Keratinocyte (primary cell): ENCODE measurements around the gene LRRC4C. TPM values are rescaled to one million over a fixed set of nuclear protein-coding genes. Genes with fewer than 3 reads are reported as not detected.

Source experiments
- DNase-seq: peaks from one replicate; pipeline ENCODE4 v3.0.0-alpha.2; 2011; ENCODE audit warnings: low read depth, missing footprints, low spot score
- FAIRE-seq: peaks from 2 replicates; lab custom pipeline; 2011; peaks lifted over from hg19 to GRCh38; lab: Jason Lieb, UNC
- H2AFZ ChIP-seq: 2 replicates; pipeline ENCODE4 v1.6.0; 2012; ENCODE audit warnings: low read length, control low read depth, inconsistent platforms; ENCODE audit not compliant: control insufficient read depth
- H3K27ac ChIP-seq: 2 replicates; pipeline ENCODE4 v1.5.1; 2011; ENCODE audit warnings: low read length; ENCODE audit not compliant: control insufficient read depth, insufficient read depth
- H3K27me3 ChIP-seq: 3 replicates; pipeline ENCODE4 v1.6.0; 2011; ENCODE audit warnings: low read length; ENCODE audit not compliant: control insufficient read depth, insufficient read depth; ENCODE audit errors: extremely low read depth
- H3K36me3 ChIP-seq, 2 experiments: 2 replicates in 1 of 2; 3 replicates in 1 of 2; pipeline ENCODE4 v1.5.1; 2011; ENCODE audit warnings: low read length in 2 of 2, mild to moderate bottlenecking in 1 of 2; ENCODE audit not compliant: control insufficient read depth in 2 of 2, insufficient read depth in 2 of 2; ENCODE audit errors: extremely low read depth in 1 of 2
- H3K4me1 ChIP-seq: 3 replicates; pipeline ENCODE4 v1.5.1; 2011; ENCODE audit warnings: low read length; ENCODE audit not compliant: control insufficient read depth, insufficient read depth; ENCODE audit errors: extremely low read depth
- H3K4me2 ChIP-seq: 3 replicates; pipeline ENCODE4 v1.6.0; 2011; ENCODE audit warnings: low read depth, low read length; ENCODE audit not compliant: control insufficient read depth, insufficient read depth; ENCODE audit errors: extremely low read depth
- H3K4me3 ChIP-seq, 3 experiments: fragments of 200-600 bp in 1 of 3; sonication (generic) in 1 of 3; 2 replicates in 2 of 3; 3 replicates in 1 of 3; pipeline ENCODE4 v1.5.1; 2011 to 2016; ENCODE audit warnings: low read length in 3 of 3, mild to moderate bottlenecking in 3 of 3, control low read depth in 2 of 3, inconsistent platforms in 1 of 3, low read depth in 1 of 3, mixed read lengths in 1 of 3, mixed run types in 1 of 3, moderate library complexity in 1 of 3; ENCODE audit not compliant: control insufficient read depth in 2 of 3, insufficient read depth in 2 of 3; ENCODE audit errors: extremely low read depth in 1 of 3
- H3K79me2 ChIP-seq: 2 replicates; pipeline ENCODE4 v1.6.0; 2012; ENCODE audit warnings: low read length; ENCODE audit not compliant: control insufficient read depth, insufficient read depth
- H3K9ac ChIP-seq: 3 replicates; pipeline ENCODE4 v1.6.0; 2011; ENCODE audit warnings: low read length; ENCODE audit not compliant: control insufficient read depth, insufficient read depth; ENCODE audit errors: extremely low read depth
- H3K9me1 ChIP-seq: 3 replicates; pipeline ENCODE4 v1.6.0; 2011; ENCODE audit warnings: low read length; ENCODE audit not compliant: control insufficient read depth, insufficient read depth; ENCODE audit errors: extremely low read depth
- H3K9me3 ChIP-seq: 2 replicates; pipeline ENCODE4 v1.5.1; 2012; ENCODE audit warnings: low read depth, low read length; ENCODE audit not compliant: control insufficient read depth
- H4K20me1 ChIP-seq: 3 replicates; pipeline ENCODE4 v1.6.0; 2011; ENCODE audit warnings: low read length; ENCODE audit not compliant: control insufficient read depth, insufficient read depth; ENCODE audit errors: extremely low read depth
- CTCF ChIP-seq, 3 experiments: IDR thresholded peaks in 1 of 3; conservative IDR thresholded peaks in 1 of 3; optimal IDR thresholded peaks in 1 of 3; 2 replicates in 2 of 3; 3 replicates in 1 of 3; pipeline versions ENCODE3 to v1.5.1; 2011; ENCODE audit warnings: low read length in 3 of 3, mild to moderate bottlenecking in 3 of 3, moderate library complexity in 2 of 3, control low read depth in 1 of 3, inconsistent platforms in 1 of 3; ENCODE audit not compliant: insufficient read depth in 2 of 3; ENCODE audit errors: extremely low read depth in 1 of 3
- EZH2 ChIP-seq: IDR thresholded peaks from one replicate; pipeline ENCODE4 v1.6.1; 2012; ENCODE audit warnings: inconsistent platforms, mild to moderate bottlenecking, low read length, moderate library complexity
- dilution Hi-C: fragments of 300-500 bp; cut with MboI; formaldehyde crosslinking; loops from one replicate; pipeline ENCODE4 v1.7.0; 2020; ENCODE audit warnings: low sequenced_read_pairs; ENCODE audit not compliant: extremely low pct_ligation_motif_present
- polyA plus RNA-seq, 5 experiments: library from polyadenylated mRNA; depleted of rRNA in 3 of 5; stranded (reverse) in 3 of 5; stranded (forward) in 1 of 5; unstranded in 1 of 5; fragments of >200 nt; gene quantifications; 1 replicate in 1 of 5; 2 replicates in 3 of 5; 3 replicates in 1 of 5; pipeline versions ENCODE4 v1.2.1 to v1.2.3, GENCODE V29; 2011 to 2012; ENCODE audit warnings: missing spikeins in 2 of 5, low read depth in 1 of 5, low replicate concordance in 1 of 5

Gene LRRC4C
- polyA plus RNA-seq, 1 donor (not counting 4 experiments of a cell fraction or from before 2014, with no cell fraction given): not detected

DNA sequence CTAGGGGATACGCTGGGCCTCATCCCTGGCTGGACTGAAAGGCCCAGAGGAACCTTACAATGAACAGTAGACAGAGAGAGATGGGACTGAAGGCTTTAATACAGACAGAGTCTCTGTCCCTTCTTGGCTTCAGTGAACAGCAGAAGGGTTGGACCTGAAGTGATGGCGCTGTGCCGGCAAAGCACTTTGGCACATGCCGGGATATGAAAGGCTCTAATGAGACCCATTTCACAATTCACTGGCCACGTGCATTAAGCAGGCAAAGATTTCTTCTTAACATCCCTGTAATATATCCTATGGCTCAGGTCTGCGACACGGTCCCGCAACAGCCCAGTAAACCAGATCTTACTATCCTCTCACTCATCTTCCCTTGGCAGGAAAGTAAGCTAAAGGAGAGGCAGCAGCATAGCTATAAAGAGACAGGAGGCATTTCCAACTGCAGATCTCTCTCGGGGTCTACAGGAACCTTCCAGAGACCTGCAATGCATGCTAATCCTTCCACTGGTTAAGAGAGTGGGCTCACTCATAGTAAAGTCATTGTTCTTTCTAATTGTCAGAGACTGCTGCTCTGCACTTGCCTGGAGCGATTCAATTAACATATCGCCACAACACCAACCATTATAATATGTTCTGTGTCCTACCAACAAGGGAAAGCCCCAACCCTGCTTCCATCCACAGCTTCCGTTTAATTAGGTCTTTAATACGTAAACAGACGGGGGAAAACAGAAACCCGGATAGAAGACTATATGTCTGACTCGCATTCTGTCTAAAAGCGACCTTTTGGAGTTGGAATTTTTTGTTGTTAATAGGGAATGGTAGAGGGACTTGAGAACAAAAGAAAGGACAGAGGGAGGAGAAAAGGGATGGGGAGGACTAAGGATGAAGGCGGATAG is 1179.0 kb downstream of the LRRC4C start:
- Histone ChIP-seq H3K4me2 (no peak overlapping the region), H3K9me1 (no peaks in the 10 kb centered on the region), H3K9me3 (no peaks in the 10 kb centered on the region), H3K9ac (no peak overlapping the region), H4K20me1 (no peaks in the 10 kb centered on the region), H3K27me3 (no peaks in the 10 kb centered on the region), H3K36me3 (no peaks in the 10 kb centered on the region), H3K4me3 (no peak overlapping the region), H3K27ac (no peak overlapping the region), H2AFZ (no peak overlapping the region), H3K79me2 (no peaks in the 10 kb centered on the region), H3K4me1 (no peaks in the 10 kb centered on the region)
- DNase-seq (no peak), FAIRE-seq (no peak)
- no peak for TF ChIP-seq EZH2
- TF ChIP-seq CTCF (optimal IDR thresholded peaks at IDR 0.05 in 1 of 3, IDR thresholded peaks at IDR 0.05 in 1 of 3, conservative IDR thresholded peaks at IDR 0.05 in 1 of 3; ENCODE audit: extremely low read depth in 1 of 3, insufficient read depth in 2 of 3, low read length in 3 of 3): no peak
- dilution Hi-C loops: no loop called here

DNA sequence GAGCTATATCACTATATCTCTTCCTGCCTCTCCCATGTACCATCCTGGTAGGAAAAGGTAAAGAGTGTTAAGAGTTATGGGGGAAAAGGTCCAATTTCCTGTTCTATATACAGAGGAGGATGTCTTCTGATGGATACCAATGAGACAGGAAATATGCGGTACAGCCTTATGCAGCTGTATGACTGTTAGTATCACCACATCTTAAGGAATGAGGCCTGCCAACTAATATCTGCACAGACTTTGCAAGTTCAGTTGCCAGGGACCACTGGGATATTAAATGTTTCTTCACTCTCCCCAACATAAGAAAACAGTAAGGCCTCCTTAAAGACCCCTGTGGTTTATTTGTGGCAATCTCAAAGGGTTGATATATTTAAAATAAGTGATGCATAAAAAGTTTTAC is 1182.5 kb downstream of the LRRC4C start:
- FAIRE-seq: no peak
- dilution Hi-C loops: no loop called here
- H3K9me1 ChIP-seq: no peaks in the 10 kb centered on the region

More for the DNA sequence above, 1182.5 kb downstream of the LRRC4C start:
- H3K9ac ChIP-seq: no peak overlapping the region
- no peaks in the 10 kb centered on the region for H3K4me1 ChIP-seq
- no peak for TF ChIP-seq EZH2
- no peaks in the 10 kb centered on the region for H3K9me3 ChIP-seq
- H4K20me1 ChIP-seq: no peaks in the 10 kb centered on the region
- no peak overlapping the region for H3K4me2 ChIP-seq
- H3K36me3 ChIP-seq: no peaks in the 10 kb centered on the region
- H3K4me3 ChIP-seq: no peak overlapping the region
- no peak overlapping the region for H3K27ac ChIP-seq
- H3K27me3 ChIP-seq: no peaks in the 10 kb centered on the region
- no peak for DNase-seq
- no peaks in the 10 kb centered on the region for H3K79me2 ChIP-seq
- no peak overlapping the region for H2AFZ ChIP-seq
